Bronchial epithelial cell (primary cell): ENCODE results near the gene TP53I3. TPM values are rescaled to one million over a fixed set of nuclear protein-coding genes. Genes with fewer than 3 reads are reported as not detected.
"Not testable (repeated sequence)": the region's sequence is repeated elsewhere in the genome, so short reads cannot be mapped to it uniquely, and the experiment has no call there.

ENCODE experiments used
- DNase-seq: peaks from one replicate; pipeline ENCODE4 v3.0.0-alpha.2; 2010; ENCODE audit warnings: low read depth
- FAIRE-seq: peaks from 2 replicates; lab custom pipeline; 2011; peaks lifted over from hg19 to GRCh38; lab: Jason Lieb, UNC
- H3K27me3 ChIP-seq: 2 replicates; pipeline ENCODE4 v1.5.1; 2011; ENCODE audit warnings: low read length; ENCODE audit not compliant: control insufficient read depth, insufficient read depth
- H3K36me3 ChIP-seq: 2 replicates; pipeline ENCODE4 v1.5.1; 2011; ENCODE audit warnings: low read length; ENCODE audit not compliant: control insufficient read depth, insufficient read depth
- H3K4me3 ChIP-seq: 2 replicates; pipeline ENCODE4 v1.5.1; 2011; ENCODE audit warnings: mild to moderate bottlenecking, low read depth, low read length, control low read depth
- total RNA-seq: library from RNA; depleted of rRNA; stranded (reverse); fragments of >200 nt; gene quantifications from 2 replicates; pipeline ENCODE4 v1.2.1, GENCODE V29; 2014
- TF ChIP-seq, protein P1 (sequence below): IDR thresholded peaks from 2 replicates; pipeline ENCODE4 v1.5.1; 2011; ENCODE audit warnings: mild to moderate bottlenecking, moderate library complexity, low read length, control low read depth, inconsistent platforms; ENCODE audit not compliant: insufficient read depth, severe bottlenecking

The TP53I3 gene
- total RNA-seq, 1 donor from 2014 or later: 34.5 TPM

DNA sequence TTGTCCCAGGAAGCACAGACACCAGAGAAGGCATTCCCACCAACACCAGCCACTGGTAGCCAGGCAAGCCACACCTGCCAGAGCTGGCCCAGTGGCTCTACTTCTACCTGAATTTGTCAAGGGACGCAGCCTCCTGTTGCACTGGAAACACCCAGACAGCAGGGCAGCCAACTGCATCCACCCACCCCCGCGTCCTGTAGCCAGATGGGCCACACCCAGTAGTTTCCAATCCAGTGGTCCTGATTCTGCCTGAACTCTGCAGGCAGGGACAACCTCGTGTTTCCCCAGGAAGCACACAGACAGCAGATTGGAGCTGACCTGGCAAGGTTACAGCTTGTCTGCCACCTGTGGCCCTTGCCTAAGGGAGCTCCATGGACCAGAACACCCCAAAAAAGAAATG lies 20.3 kb upstream of the TP53I3 start:
- Histone ChIP-seq H3K4me3 (no peak overlapping the region), H3K27me3 (no peaks in the 10 kb centered on the region), H3K36me3 (no peaks in the 10 kb centered on the region)
- no peak for FAIRE-seq
- TF ChIP-seq, protein P1, sequence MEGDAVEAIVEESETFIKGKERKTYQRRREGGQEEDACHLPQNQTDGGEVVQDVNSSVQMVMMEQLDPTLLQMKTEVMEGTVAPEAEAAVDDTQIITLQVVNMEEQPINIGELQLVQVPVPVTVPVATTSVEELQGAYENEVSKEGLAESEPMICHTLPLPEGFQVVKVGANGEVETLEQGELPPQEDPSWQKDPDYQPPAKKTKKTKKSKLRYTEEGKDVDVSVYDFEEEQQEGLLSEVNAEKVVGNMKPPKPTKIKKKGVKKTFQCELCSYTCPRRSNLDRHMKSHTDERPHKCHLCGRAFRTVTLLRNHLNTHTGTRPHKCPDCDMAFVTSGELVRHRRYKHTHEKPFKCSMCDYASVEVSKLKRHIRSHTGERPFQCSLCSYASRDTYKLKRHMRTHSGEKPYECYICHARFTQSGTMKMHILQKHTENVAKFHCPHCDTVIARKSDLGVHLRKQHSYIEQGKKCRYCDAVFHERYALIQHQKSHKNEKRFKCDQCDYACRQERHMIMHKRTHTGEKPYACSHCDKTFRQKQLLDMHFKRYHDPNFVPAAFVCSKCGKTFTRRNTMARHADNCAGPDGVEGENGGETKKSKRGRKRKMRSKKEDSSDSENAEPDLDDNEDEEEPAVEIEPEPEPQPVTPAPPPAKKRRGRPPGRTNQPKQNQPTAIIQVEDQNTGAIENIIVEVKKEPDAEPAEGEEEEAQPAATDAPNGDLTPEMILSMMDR: no peak
- DNase-seq: no peak

DNA sequence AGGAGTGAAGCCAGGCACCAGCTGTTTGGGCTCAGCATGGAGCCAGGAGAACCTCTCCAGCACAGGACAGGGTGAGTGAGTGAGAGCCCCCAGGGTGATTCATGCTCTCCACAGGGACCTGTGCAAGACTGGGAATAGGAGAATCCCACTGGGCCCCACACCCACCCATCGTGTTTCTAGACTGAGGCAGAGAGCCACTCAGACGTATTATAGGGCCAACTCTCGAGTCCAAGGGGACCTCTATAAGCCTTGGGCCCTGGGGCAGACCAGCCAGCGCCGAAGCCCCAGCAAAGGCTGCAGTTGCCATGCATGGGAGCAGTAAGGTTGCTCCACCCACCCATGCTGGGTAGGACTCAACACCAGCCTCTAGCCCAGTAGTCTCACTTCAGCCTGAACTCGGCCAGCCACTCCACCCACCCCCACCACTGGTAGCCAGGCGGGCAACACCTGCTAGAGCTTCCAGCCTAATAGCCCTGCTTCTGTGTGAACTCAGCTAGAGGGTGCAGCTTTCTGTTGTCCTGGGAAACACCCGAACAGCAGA lies 19.5 kb upstream of the TP53I3 start:
- Histone ChIP-seq H3K36me3 (no peaks in the 10 kb centered on the region), H3K27me3 (no peaks in the 10 kb centered on the region), H3K4me3 (no peak overlapping the region)
- no peak for DNase-seq
- TF ChIP-seq, protein P1: no peak
- FAIRE-seq: no peak

DNA sequence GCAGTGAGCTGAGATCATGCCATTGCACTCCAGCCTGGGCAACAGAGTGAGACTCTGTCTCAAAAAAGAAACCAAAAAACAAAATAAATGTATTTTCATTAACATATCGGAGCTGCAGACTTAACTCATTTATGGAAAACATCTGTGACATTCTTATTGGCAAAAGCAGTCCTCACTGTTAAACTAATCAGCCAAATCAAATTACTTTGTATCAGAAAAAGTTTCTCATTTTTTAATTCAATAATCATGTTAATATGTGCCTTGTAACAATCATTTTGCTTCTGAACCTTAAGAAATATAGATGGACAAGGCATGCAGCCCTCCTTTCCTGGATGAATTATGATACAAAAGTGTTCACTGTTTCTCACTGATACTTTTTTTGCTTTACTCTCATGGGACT lies 18.0 kb upstream of the TP53I3 start:
- Histone ChIP-seq H3K27me3 (no peaks in the 10 kb centered on the region), H3K4me3 (no peak overlapping the region), H3K36me3 (no peaks in the 10 kb centered on the region)
- TF ChIP-seq, protein P1: no peak
- no peak for FAIRE-seq
- DNase-seq: no peak

DNA sequence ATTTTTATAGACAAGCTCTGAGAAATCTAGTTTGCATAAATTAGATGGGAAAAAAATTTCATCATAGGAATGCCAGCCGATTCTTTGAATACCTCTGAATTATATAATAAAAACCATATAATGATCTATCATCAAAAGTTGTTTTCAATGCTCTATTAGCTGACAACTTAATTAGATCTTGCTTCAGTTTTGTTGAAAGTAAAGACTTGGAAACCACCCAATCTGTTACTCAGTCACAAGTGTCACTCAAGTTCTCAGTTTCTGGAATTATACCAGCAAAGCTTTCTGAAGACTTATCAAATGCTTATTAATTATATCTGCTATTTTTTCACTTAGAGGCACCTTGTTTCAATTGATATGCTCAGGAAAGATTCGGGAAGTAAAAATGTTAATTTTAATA lies 17.4 kb upstream of the TP53I3 start:
- TF ChIP-seq, protein P1: no peak
- no peaks in the 10 kb centered on the region for H3K36me3 ChIP-seq
- H3K4me3 ChIP-seq: no peak overlapping the region
- FAIRE-seq (no peak), DNase-seq (no peak)
- no peaks in the 10 kb centered on the region for H3K27me3 ChIP-seq

DNA sequence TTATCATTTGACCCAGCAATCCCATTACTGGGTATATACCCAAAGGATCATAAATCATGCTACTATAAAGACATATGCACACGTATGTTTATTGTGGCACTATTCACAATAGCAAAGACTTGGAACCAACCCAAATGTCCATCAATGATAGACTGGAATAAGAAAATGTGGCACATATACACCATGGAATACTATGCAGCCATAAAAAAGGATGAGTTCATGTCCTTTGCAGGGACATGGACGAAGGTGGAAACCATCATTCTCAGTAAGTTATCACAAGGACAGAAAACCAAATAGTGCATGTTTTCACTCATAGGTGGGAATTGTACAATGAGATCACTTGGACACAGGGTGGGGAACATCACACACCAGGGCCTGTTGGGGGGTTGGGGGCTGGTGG lies 16.1 kb upstream of the TP53I3 start:
- not testable (repeated sequence) for H3K4me3 ChIP-seq, DNase-seq, FAIRE-seq, H3K36me3 ChIP-seq, H3K27me3 ChIP-seq

DNA sequence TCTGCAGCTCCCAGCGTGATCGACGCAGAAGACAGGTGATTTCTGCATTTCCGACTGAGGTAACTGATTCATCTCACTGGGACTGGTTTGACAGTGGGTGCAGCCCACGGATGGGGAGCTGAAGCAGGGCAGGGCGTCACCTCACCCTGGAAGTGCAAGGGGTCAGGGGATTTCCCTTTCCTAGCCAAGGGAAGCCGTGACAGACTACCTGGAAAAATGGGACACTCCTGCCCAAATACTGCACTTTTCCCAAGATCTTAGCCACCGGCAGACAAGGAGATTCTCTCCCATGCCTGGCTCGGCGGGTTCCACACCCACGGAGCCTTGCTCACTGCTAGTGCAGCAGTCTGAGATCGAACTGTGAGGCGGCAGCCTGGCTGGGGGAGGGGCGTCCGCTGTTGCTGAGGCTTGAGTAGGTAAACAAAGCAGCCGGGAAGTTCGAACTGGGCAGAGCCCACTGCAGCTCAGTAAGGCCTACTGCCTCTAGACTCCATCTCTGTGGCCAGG lies 10.6 kb upstream of the TP53I3 start:
- DNase-seq, FAIRE-seq, H3K36me3 ChIP-seq, H3K4me3 ChIP-seq, H3K27me3 ChIP-seq: not testable (repeated sequence)

DNA sequence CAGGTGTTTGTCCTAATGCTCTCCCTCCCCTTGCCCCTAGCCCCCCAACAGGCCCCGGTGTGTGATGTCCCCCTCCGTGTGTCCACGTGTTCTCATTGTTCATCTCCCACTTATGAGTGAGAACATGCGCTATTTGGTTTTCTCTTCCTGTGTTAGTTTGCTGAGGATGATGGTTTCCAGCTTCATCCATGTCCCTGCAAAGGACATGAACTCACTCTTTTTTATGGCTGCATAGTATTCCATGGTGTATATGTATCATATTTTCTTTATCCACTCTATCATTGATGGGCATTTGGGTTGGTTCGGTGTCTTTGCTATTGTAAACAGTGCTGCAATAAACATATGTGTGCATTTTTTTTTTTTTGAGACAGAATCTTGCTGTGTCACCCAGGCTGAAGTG lies 8.6 kb upstream of the TP53I3 start:
- H3K27me3 ChIP-seq, H3K4me3 ChIP-seq, DNase-seq, H3K36me3 ChIP-seq, FAIRE-seq: not testable (repeated sequence)
